Gastroesophageal sphincter (tissue), 4 donors: ENCODE results near the gene ACOD1. TPM values are rescaled to one million over a fixed set of nuclear protein-coding genes. Genes with fewer than 3 reads are reported as not detected.

Experiments
- ATAC-seq: fragments of 150-250 bp; one replicate; pipeline ENCODE4 v1.9.1; 2016; ENCODE audit warnings: mild to moderate bottlenecking, moderate library complexity
- H3K27ac ChIP-seq, 4 donors: fragments of 200-600 bp; sonication (generic) in 3 of 4; 1 replicate in 3 of 4; 2 replicates in 1 of 4; pipeline ENCODE4 v1.5.1; 2016 to 2019
- H3K27me3 ChIP-seq: fragments of 200-600 bp; sonication (generic); one replicate; pipeline ENCODE4 v1.5.1; 2019
- H3K36me3 ChIP-seq, 2 donors: fragments of 200-600 bp; sonication (generic); one replicate each; pipeline ENCODE4 v1.5.1; 2019; ENCODE audit warnings: control low read depth in 1 of 2
- H3K4me1 ChIP-seq, 3 donors: fragments of 200-600 bp; sonication (generic); 1 replicate in 2 of 3; 2 replicates in 1 of 3; pipeline ENCODE4 v1.5.1; 2016 to 2019; ENCODE audit warnings: control low read depth in 2 of 3
- H3K4me3 ChIP-seq, 2 donors: fragments of 200-600 bp; sonication (generic); one replicate each; pipeline ENCODE4 v1.5.1; 2019; ENCODE audit warnings: mild to moderate bottlenecking in 1 of 2, moderate library complexity in 1 of 2
- H3K9me3 ChIP-seq, 3 donors: fragments of 200-600 bp; sonication (generic); one replicate each; pipeline ENCODE4 v1.5.1; 2017 to 2019; ENCODE audit warnings: control low read depth in 2 of 3
- CTCF ChIP-seq, 4 experiments: fragments of 200-600 bp in 2 of 4; fragments of 450-650 bp in 2 of 4; sonication (generic) in 1 of 4; IDR thresholded peaks; one replicate each; pipeline ENCODE4 v1.5.1; 2017 to 2019; ENCODE audit warnings: antibody characterized with exemption in 4 of 4, mild to moderate bottlenecking in 2 of 4, moderate library complexity in 2 of 4
- EP300 ChIP-seq: sonication (generic); formaldehyde crosslinking; IDR thresholded peaks from one replicate; pipeline ENCODE4 v1.6.1; 2017; ENCODE audit warnings: antibody characterized with exemption, mild to moderate bottlenecking
- POLR2A ChIP-seq, 2 donors: fragments of 450-650 bp; IDR thresholded peaks; one replicate each; pipeline ENCODE4 v1.6.1; 2017; ENCODE audit warnings: antibody characterized with exemption in 2 of 2, mild to moderate bottlenecking in 2 of 2, moderate library complexity in 1 of 2
- POLR2AphosphoS5 ChIP-seq: sonication (generic); formaldehyde crosslinking; IDR thresholded peaks from one replicate; pipeline ENCODE4 v1.6.1; 2017; ENCODE audit warnings: antibody characterized with exemption
- WGBS, 2 donors: methylation state at CpG; one replicate each; pipeline ENCODE4 v1.1.5; 2018; ENCODE audit warnings: low coverage in 1 of 2; 5-methylcytosine and 5-hydroxymethylcytosine counted together
- total RNA-seq, 4 donors: library from RNA; depleted of rRNA; stranded (reverse); fragments of >200 nt; gene quantifications; one replicate each; pipeline ENCODE4 v1.1.0, GENCODE V29; 2016

The ACOD1 gene
- total RNA-seq, 4 donors from 2014 or later, result not detected

DNA sequence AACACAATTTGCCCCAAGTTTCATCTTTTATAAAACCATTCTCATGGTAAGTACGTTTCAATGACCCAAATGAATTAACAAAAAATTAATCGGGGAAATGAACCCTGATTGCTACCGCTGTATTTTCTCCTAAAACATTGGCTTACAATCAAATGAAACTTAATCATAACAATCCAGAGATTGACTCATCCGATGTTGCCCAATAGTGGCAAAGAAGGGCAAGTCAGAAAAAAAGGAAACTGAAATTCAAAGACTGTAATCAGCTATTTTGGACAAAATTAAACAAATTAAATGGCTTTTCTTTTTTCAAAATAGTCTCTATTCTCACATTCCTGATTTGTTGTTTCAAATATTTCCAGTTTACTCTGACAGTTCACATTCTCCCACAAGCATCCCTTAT lies 3.9 kb upstream of the ACOD1 start:
- no peaks in the 10 kb centered on the region for H3K36me3 ChIP-seq

GRCh38 chr13:76950101-76950500 lies 1.8 kb downstream of the ACOD1 start:
- no peak for ATAC-seq
- Histone ChIP-seq H3K27ac (no peak overlapping the region), H3K36me3 (no peaks in the 10 kb centered on the region), H3K27me3 (no peaks in the 10 kb centered on the region), H3K4me3 (no peak overlapping the region), H3K9me3 (peaks cover 0 to 5% (median 0%) of the 10 kb centered on the region in 3 donors), H3K4me1 (no peaks in the 10 kb centered on the region)
- TF ChIP-seq CTCF (IDR thresholded peaks at IDR 0.05) (no peak), EP300 (no peak), POLR2A (IDR thresholded peaks at IDR 0.05) (no peak), POLR2AphosphoS5 (no peak)
- WGBS, 2 donors, result 86 to 100% methylated on average over 1 to 2 of the region's 2 CpGs

More for the DNA sequence above, 3.9 kb upstream of the ACOD1 start:
- H3K27ac ChIP-seq, result no peak overlapping the region
- TF ChIP-seq POLR2A (IDR thresholded peaks at IDR 0.05), result no peak
- no peak for TF ChIP-seq EP300
- no peak for TF ChIP-seq CTCF (IDR thresholded peaks at IDR 0.05)
- TF ChIP-seq POLR2AphosphoS5, result no peak
- no peak for ATAC-seq
- WGBS, 2 donors, result 71 to 75% methylated on average over 4 of the region's 4 CpGs
- H3K9me3 ChIP-seq, result peaks cover 0 to 5% (median 0%) of the 10 kb centered on the region in 3 donors
- H3K27me3 ChIP-seq, result no peaks in the 10 kb centered on the region
- H3K4me1 ChIP-seq, result no peaks in the 10 kb centered on the region
- H3K4me3 ChIP-seq, result no peak overlapping the region

GRCh38 chr13:76953968-76954367 lies 5.7 kb downstream of the ACOD1 start:
- Histone ChIP-seq H3K27ac (no peak overlapping the region), H3K9me3 (no peaks in the 10 kb centered on the region), H3K4me1 (no peaks in the 10 kb centered on the region), H3K36me3 (no peaks in the 10 kb centered on the region), H3K27me3 (no peaks in the 10 kb centered on the region), H3K4me3 (no peak overlapping the region)
- TF ChIP-seq POLR2A (IDR thresholded peaks at IDR 0.05) (no peak), EP300 (no peak), CTCF (IDR thresholded peaks at IDR 0.05) (no peak)
- ATAC-seq, result no peak
- 32 to 36% methylated on average over 3 of the region's 3 CpGs for WGBS, 2 donors

DNA sequence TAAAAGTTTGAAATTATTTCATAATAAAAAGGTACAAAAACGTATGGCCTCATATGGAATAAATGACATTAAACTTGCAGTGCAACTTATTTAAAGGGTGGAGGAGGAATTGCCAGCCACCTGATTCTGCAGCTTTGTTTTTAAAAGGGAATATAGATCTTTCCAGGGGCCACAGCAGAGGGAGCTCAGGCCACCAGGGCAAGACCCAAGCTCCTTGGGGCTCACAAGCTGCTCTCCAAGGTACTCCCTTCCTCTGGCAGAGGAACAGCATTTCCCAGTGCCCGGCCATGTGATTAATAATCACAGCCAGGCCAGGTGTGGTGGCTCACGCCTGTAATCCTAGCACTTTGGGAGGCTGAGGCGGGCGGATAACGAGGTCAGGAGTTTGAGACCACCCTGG lies 6.2 kb downstream of the ACOD1 start:
- ATAC-seq, result no peak
- WGBS, 2 donors, result 54 to 60% methylated on average over 1 of the region's 6 CpGs
- no peaks in the 10 kb centered on the region for H3K4me1 ChIP-seq
- TF ChIP-seq CTCF (IDR thresholded peaks at IDR 0.05) (no peak), EP300 (no peak), POLR2AphosphoS5 (no peak), POLR2A (IDR thresholded peaks at IDR 0.05) (no peak)
- H3K27ac ChIP-seq, result no peak overlapping the region
- H3K36me3 ChIP-seq, result no peaks in the 10 kb centered on the region
- no peaks in the 10 kb centered on the region for H3K27me3 ChIP-seq
- H3K4me3 ChIP-seq, result no peak overlapping the region
- peaks cover 0 to 3% (median 0%) of the 10 kb centered on the region in 3 donors for H3K9me3 ChIP-seq

DNA sequence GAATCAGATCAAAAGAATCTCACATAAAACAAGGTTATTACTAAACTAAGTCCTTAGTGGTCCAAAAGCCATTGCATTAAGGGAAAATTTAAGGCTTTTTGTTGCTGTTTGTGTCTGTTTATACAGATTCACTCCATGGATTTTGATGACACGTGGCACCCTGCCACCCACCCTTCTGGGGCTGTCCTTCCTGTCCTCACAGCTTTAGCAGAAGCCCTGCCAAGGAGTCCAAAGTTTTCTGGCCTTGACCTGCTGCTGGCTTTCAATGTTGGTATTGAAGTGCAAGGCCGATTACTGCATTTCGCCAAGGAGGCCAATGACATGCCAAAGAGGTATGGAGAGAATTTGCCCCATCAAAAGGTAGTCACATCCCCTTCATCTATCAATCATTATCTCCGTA lies 6.9 kb downstream of the ACOD1 start:
- Histone ChIP-seq H3K4me1 (no peaks in the 10 kb centered on the region), H3K4me3 (no peak overlapping the region), H3K27me3 (no peaks in the 10 kb centered on the region), H3K27ac (no peak overlapping the region), H3K36me3 (no peaks in the 10 kb centered on the region), H3K9me3 (peaks cover 0 to 10% (median 0%) of the 10 kb centered on the region in 3 donors)
- 75% methylated on average over 1 to 2 of the region's 4 CpGs for WGBS, 2 donors
- no peak for ATAC-seq
- no peak for TF ChIP-seq EP300
- no peak for TF ChIP-seq POLR2A (IDR thresholded peaks at IDR 0.05)
- no peak for TF ChIP-seq CTCF (IDR thresholded peaks at IDR 0.05)
- TF ChIP-seq POLR2AphosphoS5, result no peak
